Measurements from ENCODE around the gene RS1.

RS1 gene

DNA sequence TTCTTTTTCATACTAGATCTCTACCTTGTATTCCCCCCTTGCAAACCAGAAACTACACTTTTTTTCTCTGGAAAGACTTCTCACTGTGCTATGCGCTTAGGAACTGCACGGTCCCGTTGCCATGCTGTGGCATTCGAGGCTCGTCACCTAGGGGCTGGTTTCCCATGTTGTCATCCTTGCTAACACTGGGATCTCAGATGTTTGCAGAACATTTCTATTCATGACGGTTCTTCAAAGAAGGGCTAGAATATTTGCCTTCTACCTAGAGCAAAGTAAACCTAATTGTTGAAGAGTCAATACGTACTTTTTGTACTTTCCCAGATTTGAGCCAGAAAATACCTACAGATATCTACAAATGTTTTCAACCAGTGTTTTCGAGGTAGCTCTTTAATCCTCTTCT lies 41.0 kb downstream of the RS1 start:
- DNase-seq (ENCODE audit: low read depth, low spot score): no peak
- Histone ChIP-seq H3K4me1 (ENCODE audit: insufficient read depth, insufficient read length) (no peaks in the 10 kb centered on the region), H3K36me3 (ENCODE audit: insufficient read depth, insufficient read length, low read length) (peaks cover 23% of the 10 kb centered on the region), H3K4me3 (ENCODE audit: insufficient read length, low read depth) (no peak overlapping the region), H3K9me3 (ENCODE audit: insufficient read depth, low read length) (peaks cover 4% of the 10 kb centered on the region; the same call in 1 of the 2 replicates), H3K9ac (ENCODE audit: insufficient read length, low read depth) (no peak overlapping the region), H3K27me3 (ENCODE audit: insufficient read depth, insufficient read length) (no peaks in the 10 kb centered on the region)
- TF ChIP-seq ZNF274 (IDR thresholded peaks at IDR 0.05; ENCODE audit: low read depth, low read length) (no peak), SUZ12 (IDR thresholded peaks at IDR 0.05; ENCODE audit: extremely low read depth, insufficient read depth, insufficient read length) (no peak), YY1 (IDR thresholded peaks at IDR 0.05; ENCODE audit: insufficient read depth, insufficient read length) (no peak)

GRCh38 chrX:18624599-18624998 lies 47.3 kb downstream of the RS1 start:
- Histone ChIP-seq H3K27me3 (ENCODE audit: insufficient read depth, insufficient read length) (no peaks in the 10 kb centered on the region), H3K9me3 (ENCODE audit: insufficient read depth, low read length) (no peaks in the 10 kb centered on the region), H3K9ac (ENCODE audit: insufficient read length, low read depth) (no peak overlapping the region), H3K36me3 (ENCODE audit: insufficient read depth, insufficient read length, low read length) (peaks cover 21% of the 10 kb centered on the region), H3K4me1 (ENCODE audit: insufficient read depth, insufficient read length) (no peaks in the 10 kb centered on the region), H3K4me3 (ENCODE audit: insufficient read length, low read depth) (no peak overlapping the region)
- DNase-seq (ENCODE audit: low read depth, low spot score): no peak
- TF ChIP-seq YY1 (IDR thresholded peaks at IDR 0.05; ENCODE audit: insufficient read depth, insufficient read length) (no peak), ZNF274 (IDR thresholded peaks at IDR 0.05; ENCODE audit: low read depth, low read length) (no peak), SUZ12 (IDR thresholded peaks at IDR 0.05; ENCODE audit: extremely low read depth, insufficient read depth, insufficient read length) (no peak)

DNA sequence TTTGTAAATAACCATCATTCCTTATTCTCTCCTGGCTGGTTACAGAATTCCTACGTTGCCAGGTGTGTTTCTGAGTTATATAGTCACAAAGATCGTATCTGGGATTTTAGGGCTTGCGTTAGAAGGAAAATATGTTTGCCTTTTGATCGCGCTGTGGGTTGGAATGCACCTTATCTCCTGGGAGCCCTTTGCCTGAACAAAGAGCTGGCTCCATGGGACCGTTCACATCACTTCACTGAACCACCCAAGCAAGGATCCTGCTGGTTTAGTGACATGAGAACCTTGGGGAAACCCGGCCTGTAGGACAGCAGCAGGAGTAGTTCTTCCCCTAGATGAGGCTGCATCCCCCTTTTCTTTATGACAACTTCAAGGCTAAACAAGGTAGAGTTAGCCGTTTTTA lies 51.6 kb downstream of the RS1 start:
- TF ChIP-seq SUZ12 (IDR thresholded peaks at IDR 0.05; ENCODE audit: extremely low read depth, insufficient read depth, insufficient read length) (no peak), YY1 (IDR thresholded peaks at IDR 0.05; ENCODE audit: insufficient read depth, insufficient read length) (no peak), ZNF274 (IDR thresholded peaks at IDR 0.05; ENCODE audit: low read depth, low read length) (no peak)
- Histone ChIP-seq H3K9me3 (ENCODE audit: insufficient read depth, low read length) (no peaks in the 10 kb centered on the region), H3K36me3 (ENCODE audit: insufficient read depth, insufficient read length, low read length) (peaks cover 7% of the 10 kb centered on the region), H3K27me3 (ENCODE audit: insufficient read depth, insufficient read length) (no peaks in the 10 kb centered on the region), H3K9ac (ENCODE audit: insufficient read length, low read depth) (no peak overlapping the region), H3K4me3 (ENCODE audit: insufficient read length, low read depth) (no peak overlapping the region), H3K4me1 (ENCODE audit: insufficient read depth, insufficient read length) (no peaks in the 10 kb centered on the region)
- DNase-seq (ENCODE audit: low read depth, low spot score): no peak

GRCh38 chrX:18619288-18619687 lies 52.6 kb downstream of the RS1 start:
- Histone ChIP-seq H3K4me1 (ENCODE audit: insufficient read depth, insufficient read length) (no peaks in the 10 kb centered on the region), H3K9me3 (ENCODE audit: insufficient read depth, low read length) (no peaks in the 10 kb centered on the region), H3K27me3 (ENCODE audit: insufficient read depth, insufficient read length) (no peaks in the 10 kb centered on the region), H3K36me3 (ENCODE audit: insufficient read depth, insufficient read length, low read length) (peaks cover 6% of the 10 kb centered on the region), H3K4me3 (ENCODE audit: insufficient read length, low read depth) (no peak overlapping the region), H3K9ac (ENCODE audit: insufficient read length, low read depth) (no peak overlapping the region)
- no peak for TF ChIP-seq SUZ12 (IDR thresholded peaks at IDR 0.05; ENCODE audit: extremely low read depth, insufficient read depth, insufficient read length)
- TF ChIP-seq ZNF274 (IDR thresholded peaks at IDR 0.05; ENCODE audit: low read depth, low read length): no peak
- TF ChIP-seq YY1 (IDR thresholded peaks at IDR 0.05; ENCODE audit: insufficient read depth, insufficient read length): no peak
- no peak for DNase-seq (ENCODE audit: low read depth, low spot score)

- Histone ChIP-seq H3K4me1 (ENCODE audit: insufficient read depth, insufficient read length) (no peaks in the 10 kb centered on the region), H3K9me3 (ENCODE audit: insufficient read depth, low read length) (no peaks in the 10 kb centered on the region), H3K27me3 (ENCODE audit: insufficient read depth, insufficient read length) (no peaks in the 10 kb centered on the region), H3K36me3 (ENCODE audit: insufficient read depth, insufficient read length, low read length) (peaks cover 9% of the 10 kb centered on the region), H3K4me3 (ENCODE audit: insufficient read length, low read depth) (no peak overlapping the region), H3K9ac (ENCODE audit: insufficient read length, low read depth) (no peak overlapping the region)
- peak; percentile 3 for DNase-seq (ENCODE audit: low read depth, low spot score)
- TF ChIP-seq YY1 (IDR thresholded peaks at IDR 0.05; ENCODE audit: insufficient read depth, insufficient read length): no peak
- TF ChIP-seq SUZ12 (IDR thresholded peaks at IDR 0.05; ENCODE audit: extremely low read depth, insufficient read depth, insufficient read length): no peak
- no peak for TF ChIP-seq ZNF274 (IDR thresholded peaks at IDR 0.05; ENCODE audit: low read depth, low read length)
Observed at GRCh38 chrX:18617407-18617750, 54.5 kb downstream of the RS1 start.

- no peaks in the 10 kb centered on the region for H3K9me3 ChIP-seq (ENCODE audit: insufficient read depth, low read length)
- no peak for TF ChIP-seq YY1 (IDR thresholded peaks at IDR 0.05; ENCODE audit: insufficient read depth, insufficient read length)
- TF ChIP-seq ZNF274 (IDR thresholded peaks at IDR 0.05; ENCODE audit: low read depth, low read length): no peak
- no peak for TF ChIP-seq SUZ12 (IDR thresholded peaks at IDR 0.05; ENCODE audit: extremely low read depth, insufficient read depth, insufficient read length)
- no peak for DNase-seq (ENCODE audit: low read depth, low spot score)
- no peak overlapping the region for H3K9ac ChIP-seq (ENCODE audit: insufficient read length, low read depth)
- no peak overlapping the region for H3K4me3 ChIP-seq (ENCODE audit: insufficient read length, low read depth)
- no peaks in the 10 kb centered on the region for H3K4me1 ChIP-seq (ENCODE audit: insufficient read depth, insufficient read length)
- no peaks in the 10 kb centered on the region for H3K27me3 ChIP-seq (ENCODE audit: insufficient read depth, insufficient read length)
- peaks cover 9% of the 10 kb centered on the region for H3K36me3 ChIP-seq (ENCODE audit: insufficient read depth, insufficient read length, low read length)
Observed at GRCh38 chrX:18616688-18617406, 55.1 kb downstream of the RS1 start.

DNA sequence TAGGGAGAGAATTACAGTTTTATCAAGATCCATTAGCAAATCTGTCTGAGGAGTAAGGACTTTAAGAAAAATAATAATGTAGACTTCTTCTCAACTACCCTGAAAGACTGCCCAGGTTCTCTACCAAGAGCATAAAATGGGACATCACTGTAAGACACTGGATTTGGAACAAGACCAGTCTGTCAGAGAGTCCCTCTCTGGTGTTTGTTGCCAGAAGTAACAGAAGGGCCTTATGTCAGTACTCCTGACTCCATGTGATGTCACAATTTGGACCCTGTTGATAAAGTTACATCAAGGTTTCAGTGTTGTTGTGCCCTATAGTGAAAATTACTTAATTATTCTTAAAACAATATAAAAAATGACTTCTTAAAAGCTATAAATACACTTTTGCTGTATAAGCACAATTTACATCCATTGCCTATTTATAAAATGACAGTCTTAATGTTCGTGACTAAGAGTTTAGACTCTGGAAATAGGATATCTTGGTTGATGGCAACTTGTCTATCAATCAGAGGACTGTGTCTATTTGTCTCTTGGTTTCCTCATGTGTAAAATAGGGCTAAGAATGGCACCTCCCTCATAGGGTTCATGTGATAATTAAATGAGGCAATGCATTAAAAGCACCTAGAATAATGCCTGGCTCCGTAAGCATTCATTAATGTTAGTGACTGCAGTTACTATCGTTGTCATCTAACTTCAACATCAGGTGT lies 57.8 kb downstream of the RS1 start:
- Histone ChIP-seq H3K4me3 (ENCODE audit: insufficient read length, low read depth) (no peak overlapping the region), H3K9ac (ENCODE audit: insufficient read length, low read depth) (no peak overlapping the region), H3K36me3 (ENCODE audit: insufficient read depth, insufficient read length, low read length) (peaks cover 24% of the 10 kb centered on the region), H3K4me1 (ENCODE audit: insufficient read depth, insufficient read length) (no peaks in the 10 kb centered on the region), H3K9me3 (ENCODE audit: insufficient read depth, low read length) (no peaks in the 10 kb centered on the region), H3K27me3 (ENCODE audit: insufficient read depth, insufficient read length) (no peaks in the 10 kb centered on the region)
- DNase-seq (ENCODE audit: low read depth, low spot score): no peak
- TF ChIP-seq SUZ12 (IDR thresholded peaks at IDR 0.05; ENCODE audit: extremely low read depth, insufficient read depth, insufficient read length): no peak
- TF ChIP-seq ZNF274 (IDR thresholded peaks at IDR 0.05; ENCODE audit: low read depth, low read length): no peak
- TF ChIP-seq YY1 (IDR thresholded peaks at IDR 0.05; ENCODE audit: insufficient read depth, insufficient read length): no peak
